Loucy (cell line): Measurements from ENCODE around the gene PDXDC1.
"Not testable (repeated sequence)": the region's sequence is repeated elsewhere in the genome, so short reads cannot be mapped to it uniquely, and the experiment has no call there.

Source experiments
- H2AFZ ChIP-seq: fragments of 200-600 bp; sonication (generic); 2 replicates; pipeline ENCODE4 v1.6.0; 2016; ENCODE audit warnings: antibody characterized with exemption, mild to moderate bottlenecking, low read length, moderate library complexity
- H3F3A ChIP-seq: fragments of 200-600 bp; 2 replicates; pipeline ENCODE4 v1.6.0; 2016; ENCODE audit warnings: antibody characterized with exemption, low read depth, mild to moderate bottlenecking
- H3K27me3 ChIP-seq: fragments of 200-600 bp; sonication (generic); 2 replicates; pipeline ENCODE4 v1.6.1; 2014; ENCODE audit warnings: low read length, mild to moderate bottlenecking; ENCODE audit not compliant: insufficient read depth, poor library complexity, severe bottlenecking
- H3K36me3 ChIP-seq: fragments of 200-600 bp; sonication (generic); 2 replicates; pipeline ENCODE4 v1.6.1; 2016; ENCODE audit warnings: low read length; ENCODE audit not compliant: insufficient read depth
- H3K4me1 ChIP-seq: fragments of 200-600 bp; sonication (generic); 2 replicates; pipeline ENCODE4 v1.5.1; 2014; ENCODE audit warnings: low read length, mild to moderate bottlenecking; ENCODE audit not compliant: insufficient read depth, poor library complexity, severe bottlenecking
- H3K4me2 ChIP-seq: fragments of 200-600 bp; sonication (generic); 2 replicates; pipeline ENCODE4 v1.6.0; 2014; ENCODE audit warnings: antibody characterized with exemption, low read length, low read depth, mild to moderate bottlenecking; ENCODE audit not compliant: poor library complexity, severe bottlenecking
- H3K4me3 ChIP-seq: fragments of 200-600 bp; sonication (generic); 2 replicates; pipeline ENCODE4 v1.5.1; 2014; ENCODE audit warnings: low read length, mild to moderate bottlenecking, mixed read lengths; ENCODE audit not compliant: poor library complexity, severe bottlenecking
- H3K79me2 ChIP-seq: fragments of 200-600 bp; sonication (generic); 2 replicates; pipeline ENCODE4 v1.6.1; 2014; ENCODE audit warnings: low read length; ENCODE audit not compliant: insufficient read depth
- H3K9ac ChIP-seq: fragments of 200-600 bp; sonication (generic); 2 replicates; pipeline ENCODE4 v1.6.0; 2014; ENCODE audit warnings: mild to moderate bottlenecking, low read depth, low read length, moderate library complexity; ENCODE audit not compliant: poor library complexity, severe bottlenecking
- H3K9me2 ChIP-seq: fragments of 200-600 bp; sonication (generic); replicated peaks from 2 replicates; pipeline ENCODE4 v1.6.1; 2016; ENCODE audit warnings: low read depth, low read length, mixed read lengths
- H3K9me3 ChIP-seq: fragments of 200-600 bp; sonication (generic); 2 replicates; pipeline ENCODE4 v1.6.1; 2014; ENCODE audit warnings: mild to moderate bottlenecking, antibody characterized with exemption, low read length, low read depth; ENCODE audit not compliant: insufficient read depth
- H4K20me1 ChIP-seq: fragments of 200-600 bp; sonication (generic); 2 replicates; pipeline ENCODE4 v1.6.0; 2014; ENCODE audit warnings: antibody characterized with exemption, low read length, mild to moderate bottlenecking; ENCODE audit not compliant: insufficient read depth, poor library complexity, severe bottlenecking

The PDXDC1 gene

GRCh38 chr16:15130943-15131700, 156.3 kb downstream of the PDXDC1 start:
- H3K9me3 ChIP-seq, H3K9me2 ChIP-seq, H3K4me2 ChIP-seq, H3K4me1 ChIP-seq, H3K79me2 ChIP-seq, H3K4me3 ChIP-seq, H3K36me3 ChIP-seq, H4K20me1 ChIP-seq, H3F3A ChIP-seq, H3K27me3 ChIP-seq, H3K9ac ChIP-seq, H2AFZ ChIP-seq: not testable (repeated sequence)

- not testable (repeated sequence) for H2AFZ ChIP-seq, H3K27me3 ChIP-seq, H3K9me2 ChIP-seq, H3F3A ChIP-seq, H3K4me2 ChIP-seq, H3K4me3 ChIP-seq, H3K36me3 ChIP-seq, H4K20me1 ChIP-seq, H3K79me2 ChIP-seq, H3K4me1 ChIP-seq, H3K9ac ChIP-seq, H3K9me3 ChIP-seq
Measured at GRCh38 chr16:15132719-15133428, 158.0 kb downstream of the PDXDC1 start.

GRCh38 chr16:15133554-15133953, 158.7 kb downstream of the PDXDC1 start:
- not testable (repeated sequence) for H3K79me2 ChIP-seq, H2AFZ ChIP-seq, H3K9me3 ChIP-seq, H3K4me1 ChIP-seq, H3K4me2 ChIP-seq, H3K36me3 ChIP-seq, H4K20me1 ChIP-seq, H3K9me2 ChIP-seq, H3K9ac ChIP-seq, H3F3A ChIP-seq, H3K4me3 ChIP-seq, H3K27me3 ChIP-seq

- H3K79me2 ChIP-seq, H3K4me3 ChIP-seq, H3K36me3 ChIP-seq, H3F3A ChIP-seq, H3K9ac ChIP-seq, H3K4me1 ChIP-seq, H3K9me2 ChIP-seq, H3K27me3 ChIP-seq, H2AFZ ChIP-seq, H4K20me1 ChIP-seq, H3K4me2 ChIP-seq, H3K9me3 ChIP-seq: not testable (repeated sequence)
Measured at GRCh38 chr16:15134752-15135482, 160.1 kb downstream of the PDXDC1 start.

GRCh38 chr16:15135483-15136360, 160.9 kb downstream of the PDXDC1 start:
- not testable (repeated sequence) for H3K27me3 ChIP-seq, H3F3A ChIP-seq, H3K9me3 ChIP-seq, H3K4me3 ChIP-seq, H4K20me1 ChIP-seq, H3K9me2 ChIP-seq, H3K4me1 ChIP-seq, H2AFZ ChIP-seq, H3K79me2 ChIP-seq, H3K4me2 ChIP-seq, H3K9ac ChIP-seq, H3K36me3 ChIP-seq

GRCh38 chr16:15137514-15137913, 162.7 kb downstream of the PDXDC1 start:
- H3K36me3 ChIP-seq, H2AFZ ChIP-seq, H3K9me3 ChIP-seq, H4K20me1 ChIP-seq, H3K9ac ChIP-seq, H3K9me2 ChIP-seq, H3K4me2 ChIP-seq, H3F3A ChIP-seq, H3K4me1 ChIP-seq, H3K79me2 ChIP-seq, H3K27me3 ChIP-seq, H3K4me3 ChIP-seq: not testable (repeated sequence)
